Karpas-422 (cell line): Measurements from ENCODE around the gene PARK7. TPM values are rescaled to one million over a fixed set of nuclear protein-coding genes. Genes with fewer than 3 reads are reported as not detected.
"Not testable (repeated sequence)": the region's sequence is repeated elsewhere in the genome, so short reads cannot be mapped to it uniquely, and the experiment has no call there.

ENCODE experiments used
- DNase-seq: peaks from one replicate; pipeline ENCODE4 v3.0.0-alpha.2; 2015
- H2AFZ ChIP-seq: fragments of 200-600 bp; sonication (generic); 2 replicates; pipeline ENCODE4 v1.6.1; 2014; ENCODE audit warnings: antibody characterized with exemption, low read length, mixed read lengths
- H3K27ac ChIP-seq: fragments of 200-600 bp; sonication (generic); 2 replicates; pipeline ENCODE4 v1.5.1; 2014; ENCODE audit warnings: mild to moderate bottlenecking, low read length, moderate library complexity
- H3K27me3 ChIP-seq: fragments of 200-600 bp; sonication (generic); 2 replicates; pipeline ENCODE4 v1.6.1; 2014; ENCODE audit warnings: low read length, mixed read lengths
- H3K36me3 ChIP-seq: fragments of 200-600 bp; sonication (generic); 2 replicates; pipeline ENCODE4 v1.6.1; 2014; ENCODE audit warnings: low read length, mixed read lengths; ENCODE audit not compliant: insufficient read depth
- H3K4me1 ChIP-seq: fragments of 200-600 bp; sonication (generic); 2 replicates; pipeline ENCODE4 v1.6.1; 2014; ENCODE audit warnings: mild to moderate bottlenecking, low read length, mixed read lengths
- H3K4me2 ChIP-seq: fragments of 200-600 bp; sonication (generic); 2 replicates; pipeline ENCODE4 v1.6.1; 2014; ENCODE audit warnings: low read length, low read depth, mild to moderate bottlenecking; ENCODE audit not compliant: poor library complexity, severe bottlenecking
- H3K4me3 ChIP-seq: fragments of 200-600 bp; sonication (generic); 2 replicates; pipeline ENCODE4 v1.5.1; 2014; ENCODE audit warnings: mild to moderate bottlenecking, antibody characterized with exemption, low read length, mixed read lengths
- H3K79me2 ChIP-seq: fragments of 200-600 bp; sonication (generic); 2 replicates; pipeline ENCODE4 v1.6.1; 2014; ENCODE audit warnings: mild to moderate bottlenecking, low read length, mixed read lengths
- H3K9ac ChIP-seq: fragments of 200-600 bp; sonication (generic); 2 replicates; pipeline ENCODE4 v1.6.0; 2014; ENCODE audit warnings: low read length
- H3K9me2 ChIP-seq: fragments of 200-600 bp; sonication (generic), shearing (Covaris generic); replicated peaks from 2 replicates; pipeline ENCODE4 v1.6.0; 2014; ENCODE audit warnings: mild to moderate bottlenecking, low read length, moderate library complexity; ENCODE audit not compliant: insufficient read depth
- H3K9me3 ChIP-seq: fragments of 300-700, 200-600 bp; sonication (generic); 2 replicates; pipeline ENCODE4 v1.6.1; 2014; ENCODE audit warnings: low read length, mixed read lengths
- H4K20me1 ChIP-seq: fragments of 200-600 bp; sonication (generic); 2 replicates; pipeline ENCODE4 v1.6.1; 2014; ENCODE audit warnings: mild to moderate bottlenecking, antibody characterized with exemption, low read length, low read depth; ENCODE audit not compliant: insufficient read depth
- total RNA-seq: library from RNA; depleted of rRNA; stranded (reverse); fragments of >200 nt; shearing (Covaris generic); gene quantifications from 2 replicates; pipeline ENCODE4 v1.2.3, GENCODE V29; 2014; ENCODE audit warnings: low replicate concordance

Gene PARK7
- total RNA-seq, 1 experiment from 2014 or later, result 146 TPM

DNA sequence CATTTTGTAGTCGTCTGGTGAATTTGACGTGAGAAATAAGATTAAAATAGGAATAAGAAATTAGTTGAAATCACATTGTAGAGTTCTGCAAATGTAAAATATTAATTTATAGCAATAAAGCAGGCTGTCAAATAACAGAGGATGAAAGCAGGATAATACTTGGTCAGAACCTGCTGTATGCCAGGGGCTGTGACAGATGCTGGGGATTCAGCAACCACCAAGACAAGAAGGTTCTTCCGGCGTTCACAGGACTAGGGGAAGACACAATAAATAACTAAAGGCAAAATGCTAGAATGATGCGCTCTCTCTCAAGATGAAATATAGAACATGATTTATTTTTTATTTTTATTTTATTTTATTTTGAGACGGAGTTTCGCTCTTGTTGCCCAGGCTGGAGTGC, 6.8 kb upstream of the PARK7 start:
- Histone ChIP-seq H3K27me3 (no peaks in the 10 kb centered on the region), H2AFZ (peak overlapping the region; percentile 95), H3K4me3 (peak overlapping the region; percentile 84), H3K9ac (peak overlapping the region; percentile 97), H3K36me3 (no peaks in the 10 kb centered on the region), H4K20me1 (no peaks in the 10 kb centered on the region), H3K9me3 (no peaks in the 10 kb centered on the region), H3K27ac (peak overlapping the region; percentile 46; the same call in 1 of the 2 replicates), H3K4me1 (peaks cover 7% of the 10 kb centered on the region), H3K4me2 (peak overlapping the region; percentile 95), H3K9me2 (no peaks in the 10 kb centered on the region), H3K79me2 (0 out of 2 replicates have a peak, but pooled peaks cover 6% of the 10 kb centered on the region)
- peak; percentile 54 for DNase-seq

DNA sequence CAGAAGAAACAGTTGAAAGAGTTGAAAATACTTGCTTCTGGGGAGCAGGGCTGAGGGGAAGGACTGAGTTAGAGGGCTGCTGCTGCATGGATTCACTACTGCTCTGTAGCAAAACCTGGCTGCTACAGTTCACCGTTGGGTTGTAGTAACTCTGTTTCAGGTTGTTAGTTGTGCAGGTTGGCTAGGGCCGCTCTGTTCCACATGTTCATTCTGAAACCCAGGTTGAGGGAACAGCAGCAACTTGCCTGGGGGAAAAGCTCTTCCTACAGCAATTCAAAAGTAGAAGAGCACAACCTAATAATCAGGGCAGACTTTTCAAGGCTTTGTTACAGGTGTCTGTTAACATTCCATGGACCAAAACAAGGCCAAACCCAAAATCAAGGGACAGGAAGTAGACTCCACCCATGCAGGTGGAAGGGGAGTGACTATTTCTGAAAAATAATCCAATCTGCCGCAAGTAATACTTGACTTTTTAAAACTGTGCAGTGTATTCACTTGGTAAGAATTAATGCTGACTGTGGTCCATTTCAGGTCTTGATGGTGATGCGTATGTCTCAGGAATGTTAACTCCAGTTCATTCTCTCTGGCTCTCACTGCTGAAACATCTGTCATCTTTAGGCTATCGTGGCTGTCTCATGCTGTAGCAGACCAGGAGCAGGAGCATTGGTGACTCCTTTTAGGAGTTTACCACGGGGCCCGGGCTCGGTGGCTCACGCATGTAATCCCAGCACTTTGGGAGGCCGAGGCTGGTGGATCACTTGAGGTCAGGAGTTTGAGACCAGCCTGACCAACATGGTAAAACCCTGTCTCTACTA, 5.1 kb upstream of the PARK7 start:
- Histone ChIP-seq H3K9me3 (no peaks in the 10 kb centered on the region), H3K27ac (no peak overlapping the region), H3K4me2 (no peak overlapping the region), H3K27me3 (no peaks in the 10 kb centered on the region), H4K20me1 (no peaks in the 10 kb centered on the region), H3K4me3 (no peak overlapping the region), H3K9ac (no peak overlapping the region), H2AFZ (peak overlapping the region; percentile 38; the same call in 1 of the 2 replicates), H3K4me1 (peaks cover 14% of the 10 kb centered on the region), H3K36me3 (no peaks in the 10 kb centered on the region), H3K79me2 (peaks cover 18% of the 10 kb centered on the region), H3K9me2 (no peaks in the 10 kb centered on the region)
- no peak for DNase-seq

DNA sequence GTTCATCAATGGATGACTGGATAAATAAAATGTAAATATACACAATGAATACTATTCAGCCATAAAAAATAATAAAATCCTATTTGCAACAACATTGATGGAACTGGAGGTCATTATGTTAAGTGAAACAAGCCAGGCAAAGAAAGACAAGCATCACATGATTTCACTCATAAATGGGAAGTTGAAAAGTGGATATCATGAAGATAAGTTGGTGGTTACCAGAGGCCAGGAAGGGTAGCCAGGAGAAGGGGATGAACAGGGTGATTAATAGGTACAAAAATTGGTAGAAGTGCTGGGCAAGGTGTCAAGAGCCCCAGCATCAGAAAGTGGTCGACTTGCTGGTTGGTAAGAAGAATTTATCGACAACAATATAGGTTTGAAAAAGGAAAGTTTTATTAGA, 1.3 kb upstream of the PARK7 start:
- Histone ChIP-seq H2AFZ (no peak overlapping the region), H3K4me1 (peaks cover 18% of the 10 kb centered on the region), H3K4me2 (peak overlapping the region; percentile 91)

DNA sequence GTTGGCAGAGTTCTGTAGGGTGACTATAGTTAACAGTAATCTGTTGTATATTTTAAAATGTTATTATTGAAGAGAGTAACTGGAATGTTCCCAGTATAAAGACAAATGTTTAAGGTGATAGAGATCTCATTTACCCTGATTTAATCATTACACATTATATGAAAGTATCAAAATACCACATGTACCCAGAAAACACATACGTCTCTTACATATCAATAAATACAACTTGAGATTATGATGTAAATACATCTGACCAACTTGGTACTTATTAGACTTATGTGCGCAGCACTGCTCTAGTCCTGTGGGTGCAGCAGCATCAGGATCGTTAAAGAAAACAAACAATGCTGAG, 670 bp upstream of the PARK7 start:
- Histone ChIP-seq H3K4me2 (peak overlapping the region; percentile 91), H3K27me3 (no peaks in the 10 kb centered on the region), H3K27ac (peak overlapping the region; percentile 61), H3K9me2 (no peaks in the 10 kb centered on the region), H4K20me1 (no peaks in the 10 kb centered on the region), H3K79me2 (peaks cover 55% of the 10 kb centered on the region), H3K9ac (peak overlapping the region; percentile 95), H3K4me3 (peak overlapping the region; percentile 94), H3K36me3 (peaks cover 24% of the 10 kb centered on the region), H3K9me3 (no peaks in the 10 kb centered on the region), H2AFZ (no peak overlapping the region), H3K4me1 (peaks cover 18% of the 10 kb centered on the region)
- DNase-seq, result no peak

More for the DNA sequence above, 1.3 kb upstream of the PARK7 start:
- no peaks in the 10 kb centered on the region for H4K20me1 ChIP-seq
- H3K79me2 ChIP-seq, result peaks cover 52% of the 10 kb centered on the region
- DNase-seq, result no peak
- no peaks in the 10 kb centered on the region for H3K9me2 ChIP-seq
- H3K36me3 ChIP-seq, result peaks cover 17% of the 10 kb centered on the region; the same call in 1 of the 2 replicates
- no peak overlapping the region for H3K27ac ChIP-seq
- H3K4me3 ChIP-seq, result peak overlapping the region; percentile 94
- H3K27me3 ChIP-seq, result no peaks in the 10 kb centered on the region
- H3K9me3 ChIP-seq, result no peaks in the 10 kb centered on the region
- peak overlapping the region; percentile 95 for H3K9ac ChIP-seq

DNA sequence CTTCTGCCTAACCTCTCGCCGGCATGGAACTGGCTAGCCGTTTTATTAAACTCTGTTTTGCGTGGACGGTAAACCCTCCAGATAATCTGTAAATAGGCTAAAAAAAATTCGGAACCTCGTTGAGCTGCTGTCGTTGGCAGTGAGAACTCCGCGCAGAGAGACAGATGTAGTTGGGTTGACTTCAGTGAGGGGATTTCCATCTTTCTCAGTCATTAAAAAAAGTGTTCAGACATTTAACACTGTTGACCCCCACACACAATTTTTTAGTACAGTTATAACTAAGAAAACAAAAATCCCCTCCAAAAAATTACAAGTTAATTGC, 464 bp downstream of the PARK7 start:
- DNase-seq, result no peak
- Histone ChIP-seq H3K36me3 (peaks cover 35% of the 10 kb centered on the region), H2AFZ (0 out of 2 replicates have a peak overlapping the region, but pooled peaks have one; percentile 33), H3K9ac (peak overlapping the region; percentile 95), H3K4me1 (peaks cover 18% of the 10 kb centered on the region), H3K27ac (peak overlapping the region; percentile 60), H3K9me2 (no peaks in the 10 kb centered on the region), H3K79me2 (peaks cover 66% of the 10 kb centered on the region), H3K4me2 (peak overlapping the region; percentile 97), H4K20me1 (0 out of 2 replicates have a peak, but pooled peaks cover 11% of the 10 kb centered on the region), H3K27me3 (no peaks in the 10 kb centered on the region), H3K4me3 (peak overlapping the region; percentile 94), H3K9me3 (no peaks in the 10 kb centered on the region)

DNA sequence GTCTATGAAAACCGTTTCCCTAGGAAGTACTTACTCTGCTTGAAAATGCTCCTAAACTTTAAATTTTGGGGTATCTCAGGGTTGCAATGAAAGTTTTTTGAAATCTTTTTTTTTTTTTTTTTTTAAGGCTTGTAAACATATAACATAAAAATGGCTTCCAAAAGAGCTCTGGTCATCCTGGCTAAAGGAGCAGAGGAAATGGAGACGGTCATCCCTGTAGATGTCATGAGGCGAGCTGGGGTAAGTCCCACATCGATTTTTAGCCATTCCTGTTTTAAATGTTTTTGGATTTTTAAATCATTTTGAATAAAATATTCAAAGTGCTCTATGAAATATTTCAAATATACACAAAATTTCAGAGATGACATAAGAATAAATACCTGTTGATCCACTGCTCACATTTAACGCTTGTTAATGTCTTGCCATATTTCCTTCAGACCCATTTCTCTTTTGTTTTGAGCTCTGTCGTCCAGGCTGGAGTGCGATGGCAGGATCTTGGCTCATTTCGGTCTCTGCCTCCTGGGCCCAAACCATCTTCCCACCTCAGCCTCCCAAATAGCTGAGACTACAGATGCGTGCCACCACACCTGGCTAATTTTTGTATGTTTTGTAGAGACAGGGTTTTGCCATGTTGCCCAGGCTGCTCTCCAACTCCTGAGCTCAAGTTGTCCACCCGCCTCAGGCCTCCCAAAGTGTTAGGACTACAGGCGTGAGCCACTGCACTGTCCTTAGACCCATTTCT, 1.3 kb downstream of the PARK7 start:
- H3K4me3 ChIP-seq, result peak overlapping the region; percentile 94

DNA sequence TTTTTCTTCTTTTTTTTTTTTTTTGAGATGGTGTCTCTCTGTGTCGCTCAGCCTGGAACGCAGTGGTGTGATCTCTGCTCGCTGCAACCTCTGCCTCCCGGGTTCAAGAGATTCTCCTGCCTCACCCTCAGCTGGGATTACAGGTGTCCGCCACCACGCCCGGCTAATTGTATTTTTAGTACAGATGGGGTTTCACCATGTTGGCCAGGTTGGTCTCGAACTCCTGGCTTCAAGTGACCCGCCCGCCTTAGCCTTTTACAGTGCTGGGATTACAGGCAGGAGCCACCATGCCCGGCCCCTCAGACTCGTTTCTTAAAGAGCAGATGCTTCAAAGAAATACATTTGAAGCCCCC, 1.8 kb downstream of the PARK7 start:
- Histone ChIP-seq H4K20me1 (0 out of 2 replicates have a peak, but pooled peaks cover 12% of the 10 kb centered on the region), H3K79me2 (peaks cover 77% of the 10 kb centered on the region), H3K4me1 (peaks cover 18% of the 10 kb centered on the region), H3K36me3 (peaks cover 42% of the 10 kb centered on the region), H3K4me2 (peak overlapping the region; percentile 97)
- H2AFZ ChIP-seq, H3K27ac ChIP-seq, H3K9me3 ChIP-seq, DNase-seq, H3K9me2 ChIP-seq, H3K27me3 ChIP-seq, H3K4me3 ChIP-seq, H3K9ac ChIP-seq: not testable (repeated sequence)

More for the DNA sequence above, 1.3 kb downstream of the PARK7 start:
- Histone ChIP-seq H3K36me3 (peaks cover 42% of the 10 kb centered on the region), H3K79me2 (peaks cover 75% of the 10 kb centered on the region), H3K9me3 (no peaks in the 10 kb centered on the region), H3K9ac (peak overlapping the region; percentile 95), H2AFZ (no peak overlapping the region), H3K4me2 (peak overlapping the region; percentile 97), H4K20me1 (0 out of 2 replicates have a peak, but pooled peaks cover 12% of the 10 kb centered on the region), H3K27me3 (no peaks in the 10 kb centered on the region), H3K27ac (peak overlapping the region; percentile 60; the same call in 1 of the 2 replicates), H3K9me2 (no peaks in the 10 kb centered on the region), H3K4me1 (peaks cover 18% of the 10 kb centered on the region)
- DNase-seq, result no peak

DNA sequence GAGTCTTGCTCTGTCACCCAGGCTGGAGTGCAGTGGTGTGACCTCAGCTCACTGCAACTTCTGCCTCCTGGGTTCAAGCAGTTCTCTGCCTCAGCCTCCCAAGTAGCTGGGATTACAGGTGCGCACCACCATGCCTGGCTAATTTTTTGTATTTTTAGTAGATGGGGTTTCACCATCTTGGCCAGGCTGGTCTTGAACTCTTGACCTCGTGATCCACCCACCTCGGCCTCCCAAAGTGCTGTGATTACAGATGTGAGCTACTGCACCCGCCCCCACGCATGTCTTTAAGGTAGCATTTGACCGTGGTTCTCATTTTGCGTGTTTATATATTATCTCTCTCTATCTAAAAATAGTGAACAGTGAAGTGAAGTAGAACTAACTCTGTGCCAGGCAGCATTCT, 2.3 kb downstream of the PARK7 start:
- not testable (repeated sequence) for H3K27ac ChIP-seq, H3K4me3 ChIP-seq, H2AFZ ChIP-seq, H3K9ac ChIP-seq, DNase-seq, H3K4me2 ChIP-seq, H3K9me2 ChIP-seq, H3K9me3 ChIP-seq, H3K27me3 ChIP-seq
- peaks cover 17% of the 10 kb centered on the region; the same call in 1 of the 2 replicates for H4K20me1 ChIP-seq
- H3K79me2 ChIP-seq, result peaks cover 82% of the 10 kb centered on the region
- H3K36me3 ChIP-seq, result peaks cover 45% of the 10 kb centered on the region
- H3K4me1 ChIP-seq, result peaks cover 18% of the 10 kb centered on the region
